Measurements from ENCODE around the gene LGALS14.
"Not testable (repeated sequence)": the region's sequence is repeated elsewhere in the genome, so short reads cannot be mapped to it uniquely, and the experiment has no call there.

Gene LGALS14

DNA sequence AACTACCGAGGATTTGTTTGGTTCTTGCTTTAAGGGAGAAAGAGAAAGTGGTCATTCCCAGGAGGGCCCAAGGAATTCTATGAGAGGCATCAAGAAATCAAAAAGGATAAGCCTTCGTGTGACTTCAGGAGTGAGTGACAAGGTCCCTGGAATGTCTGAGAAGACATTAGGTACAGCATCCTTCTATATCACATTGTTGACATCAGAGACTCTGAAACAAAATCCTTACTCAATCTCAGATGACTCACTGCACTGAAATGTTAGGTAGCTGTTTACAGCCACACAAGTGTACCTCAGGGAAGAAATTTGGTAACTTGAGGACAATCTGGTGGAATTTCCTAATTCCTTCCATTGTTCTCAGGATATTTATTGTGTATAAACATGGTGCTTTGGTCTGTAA lies 7.9 kb upstream of the LGALS14 start:
- DNase-seq: no peak

DNA sequence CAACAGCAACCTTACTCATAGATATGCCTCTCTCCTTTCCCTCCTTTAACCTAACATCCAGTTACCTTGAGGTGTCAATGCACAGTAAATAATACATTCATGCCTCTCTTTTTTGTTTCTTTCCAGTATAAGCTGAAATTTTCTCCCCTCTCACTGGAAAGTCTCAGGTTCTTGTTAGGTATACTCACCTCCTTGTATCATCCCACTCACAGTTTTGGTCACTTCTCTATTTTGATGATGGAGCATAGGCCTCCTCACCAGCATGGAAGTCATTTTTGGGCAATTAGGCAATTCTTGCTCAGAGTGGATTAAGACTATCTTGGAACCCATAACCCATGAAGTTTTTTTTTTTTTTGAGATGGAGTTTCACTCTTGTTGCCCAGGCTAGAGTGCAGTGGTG lies 5.7 kb upstream of the LGALS14 start:
- DNase-seq: no peak

DNA sequence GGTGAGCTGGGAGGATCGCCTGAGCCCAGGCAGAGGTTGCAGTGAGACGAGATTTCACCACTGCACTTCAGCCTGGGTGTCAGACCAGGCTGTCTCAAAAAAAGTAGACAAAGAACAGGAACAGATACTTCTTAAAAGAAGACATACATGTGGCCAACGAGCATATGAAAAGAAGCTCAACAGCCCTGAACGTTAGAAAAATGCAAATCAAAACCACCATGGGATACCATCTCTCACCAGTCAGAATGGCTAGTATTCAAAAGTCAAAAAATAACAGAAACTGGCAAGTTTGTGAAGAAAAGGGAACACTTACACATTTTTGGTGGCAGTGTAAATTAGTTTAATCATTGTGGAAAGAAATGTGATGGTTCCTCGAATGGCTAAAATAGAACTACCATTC lies 3.0 kb upstream of the LGALS14 start:
- no peak for DNase-seq

DNA sequence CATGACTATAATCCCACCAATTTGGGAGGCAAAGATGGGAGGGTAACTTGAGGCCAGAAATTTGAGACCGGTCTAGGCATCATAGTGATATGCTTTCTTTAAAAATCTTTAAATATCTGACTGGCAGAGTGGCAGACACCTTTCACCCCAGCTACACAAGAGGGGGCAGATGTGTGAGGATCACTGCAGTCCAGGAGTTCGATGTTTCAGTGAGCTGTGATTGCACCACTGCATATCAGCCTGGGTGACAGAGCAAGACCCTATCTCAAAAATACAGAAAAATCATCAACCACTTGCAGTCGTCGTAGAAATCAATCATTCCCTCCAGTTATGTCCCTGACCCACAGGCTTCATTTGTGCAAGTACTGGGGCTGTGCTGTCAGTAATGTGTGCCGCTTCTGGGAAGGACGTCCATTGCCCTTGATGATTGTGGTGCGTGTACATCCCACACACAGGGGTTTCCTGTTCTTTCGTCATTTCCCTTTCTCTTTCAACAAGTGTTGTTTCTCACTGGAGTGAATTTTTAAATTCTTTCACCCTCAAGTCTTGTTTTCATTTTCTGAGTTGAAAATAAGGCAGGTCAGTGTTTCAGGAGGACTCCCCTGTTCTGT lies 1.4 kb downstream of the LGALS14 start:
- DNase-seq: no peak

DNA sequence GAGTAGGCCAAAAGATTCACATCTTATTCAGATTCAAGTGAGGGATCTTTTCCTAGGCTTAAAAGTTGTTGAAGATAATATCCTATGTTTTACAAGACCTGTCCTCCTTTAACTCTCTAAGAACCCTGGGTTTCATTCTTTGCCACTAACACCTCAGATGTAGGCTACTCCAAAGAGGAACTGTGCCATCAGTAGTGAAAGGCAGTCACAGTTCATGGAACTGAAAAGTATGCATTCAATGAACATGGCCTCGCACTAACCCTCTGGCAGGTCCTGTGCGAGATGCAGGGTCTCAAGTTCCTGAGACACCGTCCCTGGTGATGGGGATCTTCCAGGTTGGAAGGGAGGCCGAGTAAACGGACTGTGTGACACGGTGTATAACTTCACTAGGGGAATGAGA lies 4.3 kb downstream of the LGALS14 start:
- no peak for DNase-seq

DNA sequence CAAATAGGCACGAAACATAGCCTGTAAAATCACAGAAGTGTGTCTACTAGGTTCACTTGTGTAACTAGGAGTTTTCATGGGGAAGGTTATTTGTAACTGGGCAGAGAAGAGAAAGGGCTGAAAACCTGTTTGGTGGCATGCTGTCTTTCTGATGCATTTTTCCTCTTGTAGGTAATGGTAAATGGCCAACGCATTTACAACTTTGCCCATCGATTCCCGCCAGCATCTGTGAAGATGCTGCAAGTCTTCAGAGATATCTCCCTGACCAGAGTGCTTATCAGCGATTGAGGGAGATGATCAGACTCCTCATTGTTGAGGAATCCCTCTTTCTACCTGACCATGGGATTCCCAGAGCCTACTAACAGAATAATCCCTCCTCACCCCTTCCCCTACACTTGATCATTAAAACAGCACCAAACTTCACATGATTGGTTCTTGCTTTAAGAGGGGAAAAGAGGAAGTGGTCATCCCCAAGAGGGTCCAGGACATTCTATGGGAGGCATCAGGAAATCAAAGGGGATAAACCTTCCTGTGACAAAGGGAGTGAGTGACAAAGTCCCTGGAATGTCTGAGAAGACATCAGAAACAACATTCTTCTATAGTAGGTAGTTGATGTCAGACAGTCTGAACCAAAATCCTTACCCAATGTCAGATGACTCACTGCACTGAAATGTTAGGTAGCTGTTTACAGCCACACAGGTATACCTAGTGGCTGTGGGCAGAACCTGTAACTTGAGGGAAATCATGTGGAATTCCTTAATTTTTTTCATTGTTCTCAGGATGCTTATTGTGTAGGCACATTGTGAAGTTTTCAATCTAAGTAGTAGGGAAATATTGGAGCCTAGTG lies 5.0 kb downstream of the LGALS14 start:
- no peak for DNase-seq

DNA sequence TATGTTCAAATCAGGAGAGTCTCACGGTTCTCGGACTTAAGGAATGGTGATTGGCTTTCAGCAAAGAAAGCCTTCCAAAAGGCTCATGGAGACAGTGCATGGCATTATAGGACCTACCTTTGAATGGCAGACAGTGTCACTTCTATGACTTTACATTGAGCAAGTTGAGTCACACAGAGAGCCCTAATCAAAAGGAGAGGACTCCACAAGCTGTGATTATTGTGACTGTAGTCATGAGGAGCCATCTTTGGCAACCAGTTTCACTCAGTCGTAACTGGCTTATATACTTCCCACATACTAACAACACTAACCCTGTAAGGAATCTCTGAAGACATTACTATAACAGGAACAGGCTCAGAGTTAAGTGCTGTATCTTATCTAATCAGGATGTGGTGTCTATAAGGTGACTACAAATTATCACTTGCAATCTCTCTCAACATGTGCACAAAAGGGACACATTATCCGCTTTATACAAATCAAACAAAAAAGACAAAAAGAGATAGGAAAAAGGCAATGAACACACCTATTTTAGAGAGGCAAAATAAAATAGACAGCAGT lies 6.1 kb downstream of the LGALS14 start:
- no peak for DNase-seq

DNA sequence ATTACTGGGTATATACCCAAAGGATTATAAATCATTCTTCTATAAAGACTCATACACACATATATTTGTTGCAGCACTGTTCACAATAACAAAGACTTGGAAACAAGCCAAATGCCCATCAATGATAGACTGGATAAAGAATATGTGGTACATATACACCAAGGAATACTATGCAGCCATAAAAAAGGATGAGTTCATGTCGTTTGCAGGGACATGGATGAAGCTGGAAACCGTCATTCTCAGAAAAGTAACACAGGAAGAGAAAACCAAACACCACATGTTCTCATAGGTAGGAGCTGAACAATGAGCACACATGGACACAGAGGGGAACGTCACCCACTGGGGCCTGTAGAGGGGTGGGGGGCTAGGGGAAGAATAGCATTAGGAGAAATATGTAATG lies 15.9 kb downstream of the LGALS14 start:
- DNase-seq: not testable (repeated sequence)

DNA sequence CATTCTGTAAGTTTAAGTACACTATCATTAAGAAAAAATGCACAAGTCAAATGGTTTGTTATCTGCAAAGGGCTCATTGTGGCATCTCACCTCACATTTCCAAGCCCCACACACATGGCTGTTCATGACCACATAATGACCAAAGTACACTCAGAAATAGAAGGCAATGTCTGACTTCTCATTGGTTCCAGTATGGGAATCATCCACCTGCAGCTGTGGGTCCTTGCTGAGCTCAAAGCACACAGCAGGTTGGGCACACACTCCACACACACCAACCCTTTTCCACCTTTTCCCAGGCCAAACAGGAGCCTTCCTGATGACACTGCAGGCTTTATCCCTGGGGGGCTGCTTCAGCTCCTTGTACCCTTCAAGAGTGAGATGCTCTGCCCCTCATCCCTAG lies 21.7 kb downstream of the LGALS14 start:
- no peak for DNase-seq

DNA sequence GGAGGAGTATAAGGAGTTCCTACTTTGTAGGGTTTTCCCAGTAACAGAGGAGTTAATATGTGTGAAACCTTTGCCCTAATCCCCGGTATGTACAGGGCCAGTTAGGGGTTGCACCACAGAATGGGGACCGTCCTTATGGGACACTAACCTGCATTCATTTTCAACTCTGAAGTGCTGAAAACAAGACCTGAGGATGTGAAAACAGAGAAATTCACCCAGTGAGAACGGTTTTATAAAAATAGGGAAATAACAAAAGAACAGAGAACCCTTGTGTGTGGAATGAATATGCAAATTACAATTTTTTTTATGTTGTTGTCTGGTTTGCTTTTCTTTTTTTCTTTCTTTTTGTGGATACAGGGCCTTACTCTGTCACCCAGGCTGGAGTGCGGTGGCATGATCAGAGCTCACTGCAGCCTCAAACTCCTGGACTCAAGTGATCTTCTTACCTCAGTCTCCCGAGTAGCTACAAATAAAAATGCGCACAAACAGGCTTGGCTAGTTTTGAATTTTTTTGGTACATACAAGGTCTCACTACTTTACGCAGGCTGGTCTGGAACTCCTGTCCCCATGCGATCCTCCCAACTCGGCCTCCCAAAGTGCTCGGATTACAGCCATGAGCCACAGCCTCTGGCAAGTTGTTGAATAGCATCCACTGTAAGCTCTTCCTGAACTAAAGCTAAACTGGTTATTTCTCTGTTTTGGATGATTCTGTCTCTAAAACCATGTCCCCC lies 23.0 kb downstream of the LGALS14 start:
- no peak for DNase-seq

DNA sequence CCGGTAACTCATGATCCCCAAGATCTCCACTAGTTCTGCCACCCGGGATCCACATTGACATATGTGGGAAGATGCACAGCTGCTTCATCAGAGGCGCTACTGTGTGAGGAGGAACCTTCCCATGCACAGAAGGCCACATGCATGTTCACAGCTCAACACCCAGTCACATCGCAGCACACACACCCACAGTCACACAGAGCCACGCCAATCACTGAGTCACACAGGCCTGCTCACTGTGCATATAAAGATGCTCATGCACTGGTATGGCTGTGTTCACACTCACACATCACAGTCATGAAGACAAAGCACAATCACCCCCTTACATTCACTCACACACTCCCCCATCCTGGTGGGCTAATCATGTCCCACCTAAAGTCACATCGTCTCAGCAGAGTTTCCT lies 23.8 kb downstream of the LGALS14 start:
- no peak for DNase-seq

DNA sequence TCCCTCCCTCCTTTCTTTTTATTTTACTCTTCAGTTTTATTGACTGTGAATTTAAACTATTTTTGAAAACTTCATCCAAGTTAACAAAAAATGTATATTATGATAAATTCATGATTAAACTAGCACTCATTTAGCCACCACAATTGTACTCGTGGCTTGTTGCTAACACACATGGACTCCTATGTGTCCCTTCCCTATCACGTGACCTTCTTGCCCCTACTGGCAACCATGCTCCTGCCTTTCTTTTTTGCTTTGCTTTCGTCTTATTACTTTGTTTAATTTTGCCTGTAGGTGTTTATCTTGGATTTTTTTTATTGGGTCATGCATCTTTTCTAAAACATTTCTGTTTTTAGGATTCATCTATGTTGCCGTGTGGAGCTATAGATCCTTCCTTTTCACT lies 25.3 kb downstream of the LGALS14 start:
- no peak for DNase-seq

DNA sequence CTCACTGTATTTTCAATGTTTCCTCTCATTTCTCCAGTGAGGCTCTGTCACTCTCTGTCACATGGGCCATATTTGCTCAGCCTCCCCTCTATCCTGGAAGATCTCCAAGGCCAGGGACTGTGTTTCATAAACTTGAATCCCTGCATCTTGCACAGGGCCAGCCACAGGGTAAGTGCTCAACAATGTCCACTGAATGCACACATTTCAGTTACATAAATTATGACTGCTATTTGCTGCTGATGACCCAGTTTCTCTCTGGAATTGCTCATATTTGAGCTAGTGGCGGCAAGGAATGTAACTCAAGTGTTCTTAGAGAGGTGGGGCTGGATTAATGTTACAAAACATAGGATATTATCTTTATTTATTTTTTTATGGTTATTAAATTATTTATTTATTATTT lies 27.4 kb downstream of the LGALS14 start:
- no peak for DNase-seq

DNA sequence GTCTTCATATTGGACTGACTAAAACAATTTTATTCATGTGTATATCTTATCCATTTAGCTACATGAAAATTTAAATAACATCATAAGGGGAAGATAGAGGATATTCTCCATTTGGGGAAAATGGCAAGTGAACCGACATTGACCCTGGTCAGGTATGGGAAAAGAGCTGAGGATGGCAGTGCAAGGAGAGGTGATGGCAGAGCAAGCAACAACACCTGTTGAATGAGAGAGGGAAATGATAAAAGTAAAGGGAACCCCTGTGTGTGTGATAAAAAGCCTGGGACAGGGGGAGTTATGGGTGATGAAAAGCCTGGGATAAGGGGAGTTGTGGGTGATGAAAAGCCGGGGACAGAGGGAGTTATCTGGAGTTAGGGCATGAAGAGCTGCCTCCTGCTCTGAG lies 29.6 kb downstream of the LGALS14 start:
- no peak for DNase-seq

DNA sequence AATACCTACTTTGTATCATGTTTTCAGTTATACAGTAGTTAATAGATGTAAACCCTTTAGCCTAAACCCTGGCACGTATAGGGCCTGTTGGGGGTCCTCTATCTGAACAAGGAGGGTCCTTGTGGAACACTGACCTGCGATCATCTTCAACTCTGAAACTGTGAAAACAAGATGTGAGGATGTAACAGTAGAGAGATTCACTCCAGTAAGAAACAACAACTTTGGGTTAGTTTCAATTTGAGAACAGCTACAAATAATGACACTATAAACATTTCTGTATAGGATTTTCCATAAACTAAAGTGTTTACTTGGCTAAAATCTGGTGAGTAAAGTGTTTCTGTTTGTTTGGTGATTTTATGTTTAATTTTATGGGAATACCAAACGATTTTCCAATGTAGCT lies 31.4 kb downstream of the LGALS14 start:
- no peak for DNase-seq

DNA sequence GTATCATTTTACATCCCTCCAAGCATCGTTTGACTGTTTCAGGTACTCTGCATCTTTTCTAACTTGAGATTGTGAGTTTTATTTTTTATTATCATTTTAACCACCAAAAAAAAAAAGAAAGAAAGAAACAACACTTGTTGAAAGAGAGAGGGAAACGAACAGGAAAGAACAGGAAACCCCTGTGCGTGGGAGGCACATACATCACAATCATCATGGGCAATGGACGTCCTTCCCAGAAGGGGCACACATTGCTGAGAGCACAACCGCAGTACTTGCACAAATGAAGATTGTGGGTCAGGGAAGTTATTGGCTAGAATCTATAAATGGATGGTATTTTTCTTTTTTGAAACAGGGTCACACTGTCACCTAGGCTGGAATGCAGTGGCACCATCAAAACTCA lies 31.8 kb downstream of the LGALS14 start:
- no peak for DNase-seq

DNA sequence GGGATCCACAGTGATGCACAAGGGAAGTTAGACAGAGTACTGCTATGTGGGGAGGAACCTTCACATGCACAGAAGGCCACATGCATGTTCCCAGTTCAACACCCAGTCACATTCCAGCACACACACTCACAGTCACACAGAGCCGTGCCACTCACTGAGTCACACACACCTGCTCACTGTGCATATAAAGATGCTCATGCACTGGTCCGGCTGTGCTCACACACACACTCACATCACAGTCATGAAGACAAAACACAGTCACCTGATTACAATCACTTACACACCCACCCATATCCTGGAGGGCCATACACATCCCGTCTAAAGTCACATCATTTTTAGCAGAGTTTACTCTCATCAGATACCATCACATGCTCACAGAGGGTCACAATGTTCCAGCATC lies 33.1 kb downstream of the LGALS14 start:
- DNase-seq: no peak

DNA sequence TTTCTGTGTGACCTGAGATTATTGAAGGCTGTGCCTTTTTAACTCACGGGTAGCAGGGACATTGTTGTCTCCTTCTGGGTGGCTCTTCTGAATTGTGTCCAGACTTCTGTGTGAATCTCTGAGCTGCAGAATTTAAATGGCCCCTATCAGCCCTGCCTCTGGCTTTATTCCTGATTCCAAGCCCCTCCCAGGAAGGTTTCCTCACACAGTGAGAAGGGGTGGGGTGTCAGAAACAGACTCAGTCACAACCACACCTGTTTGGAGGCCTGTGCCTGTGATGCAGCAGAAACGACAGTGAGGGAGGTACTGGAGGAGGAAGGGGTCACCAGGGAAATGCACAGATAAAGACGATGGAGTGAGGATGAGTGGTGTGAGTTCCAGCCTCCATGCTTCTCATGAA lies 33.6 kb downstream of the LGALS14 start, which contains the start of gene CLC:
CLC (minus strand) TSS at position 139 of the 400 bp plus-strand sequence; CDS start at position 62, 77 bp downstream.
- DNase-seq: no peak

DNA sequence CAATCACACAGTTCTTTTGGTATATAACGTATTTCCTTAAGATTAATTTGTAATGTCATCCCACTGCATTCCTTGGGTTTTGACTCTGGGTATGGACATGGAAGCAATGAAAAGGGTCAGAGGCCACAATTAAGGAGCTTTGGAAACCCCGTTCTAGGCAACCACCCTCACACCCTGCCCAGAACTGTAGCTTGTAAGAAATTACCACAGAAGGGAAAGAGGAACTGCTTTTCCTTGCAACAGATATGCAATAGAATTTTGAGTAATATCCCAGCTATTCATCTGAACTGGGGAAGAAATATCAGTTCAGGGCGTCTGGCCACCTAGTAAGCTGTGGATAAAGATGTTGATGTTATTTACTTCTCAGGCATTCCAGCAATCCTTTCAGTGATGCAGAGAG lies 34.5 kb downstream of the LGALS14 start:
- DNase-seq: no peak

DNA sequence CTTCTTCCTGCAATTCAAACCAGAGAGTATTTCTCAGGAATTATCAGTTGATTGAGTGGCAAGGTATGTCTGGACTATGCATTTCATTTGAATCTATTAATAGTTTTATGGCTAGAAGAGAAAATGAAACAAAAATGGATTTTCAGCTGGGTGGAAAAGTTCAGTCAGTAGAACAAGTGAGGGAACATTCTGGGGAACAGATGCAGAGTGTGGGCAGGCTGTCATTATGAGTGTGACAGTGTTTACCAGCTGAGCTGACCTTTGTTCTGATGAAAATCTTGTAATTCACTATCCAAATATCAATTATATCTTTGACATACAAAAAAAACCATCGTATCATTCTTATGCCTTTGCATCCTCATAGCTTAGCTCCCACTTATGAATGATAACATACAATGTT lies 36.1 kb downstream of the LGALS14 start:
- DNase-seq: no peak

DNA sequence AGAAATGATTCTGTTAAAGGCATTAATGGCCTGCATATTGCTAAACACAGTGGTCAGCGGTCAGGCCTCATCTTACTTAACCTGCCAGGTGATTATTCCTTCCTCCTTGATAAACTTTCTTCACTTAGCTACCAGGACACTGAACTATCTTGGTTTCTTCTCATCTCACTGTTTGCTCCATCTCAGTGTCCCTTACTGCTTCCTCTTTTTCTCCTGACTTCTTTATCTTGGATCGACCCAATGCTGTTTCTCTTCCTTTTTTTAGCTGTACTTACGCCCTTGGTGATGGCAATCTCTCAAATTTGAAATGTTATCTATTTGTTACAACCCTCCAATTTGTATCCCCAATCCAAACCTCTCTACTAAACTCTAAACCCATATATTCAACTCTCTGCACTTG lies 41.4 kb downstream of the LGALS14 start:
- DNase-seq: no peak

DNA sequence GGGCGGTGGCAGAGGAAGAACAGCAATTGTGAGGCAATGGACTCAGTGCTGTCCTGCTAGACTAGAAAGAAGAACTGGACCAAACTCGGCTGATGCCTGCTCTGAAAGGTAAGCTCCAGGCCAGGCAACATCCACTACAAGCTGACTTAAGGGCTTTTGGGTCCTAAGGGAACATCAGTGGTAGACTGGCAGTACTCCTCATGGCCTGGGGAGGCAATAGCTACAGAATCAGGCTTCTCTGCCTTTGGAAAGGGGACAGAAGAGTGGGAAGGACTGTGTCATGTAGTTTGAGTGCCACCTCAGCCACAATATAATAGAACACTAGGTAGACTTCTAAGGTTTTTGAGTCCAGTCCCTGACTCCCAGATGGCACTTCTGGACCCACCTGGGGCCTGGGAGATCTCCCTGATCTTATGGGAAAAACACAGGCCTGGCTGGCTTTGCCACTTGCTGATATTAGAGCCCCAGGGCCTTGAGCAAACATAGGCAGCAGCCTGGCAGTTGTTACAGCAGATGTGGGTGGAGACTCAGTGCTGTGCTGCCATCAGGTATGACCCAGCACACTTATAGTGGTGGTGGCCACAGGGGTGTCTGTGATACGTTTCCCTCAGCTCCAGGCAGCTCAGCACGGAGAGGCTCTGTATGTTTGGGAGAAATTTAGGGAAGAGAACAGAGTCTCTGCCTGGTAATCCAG lies 42.7 kb downstream of the LGALS14 start:
- no peak for DNase-seq

DNA sequence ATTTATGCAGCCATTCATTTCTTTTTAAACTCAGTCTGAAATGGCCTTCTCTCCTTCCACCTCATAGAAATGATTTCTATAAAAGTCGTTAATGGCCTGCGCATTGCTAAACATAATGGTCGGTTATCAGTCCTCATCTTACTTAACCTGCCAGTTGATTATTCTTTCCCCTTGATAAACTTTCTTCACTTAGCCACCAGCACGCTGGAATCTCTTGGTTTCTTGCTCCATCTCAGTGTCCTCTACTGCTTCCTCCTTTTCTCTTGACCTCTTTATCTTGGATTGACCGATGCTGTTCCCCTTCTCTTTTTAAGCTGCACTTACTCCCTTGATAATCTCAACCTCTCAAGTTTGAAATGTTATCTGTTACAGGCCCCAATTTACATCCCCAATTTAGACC lies 45.7 kb downstream of the LGALS14 start:
- DNase-seq: no peak

Measured in effector CD8-positive, alpha-beta T cell (primary cell).